Measurements from ENCODE around the gene GALNT12.

Gene GALNT12

GRCh38 chr9:98772364-98773155 is 34.9 kb upstream of the GALNT12 start:
- Histone ChIP-seq H3K27ac (ENCODE audit: low read depth, low read length) (no peak overlapping the region), H3K4me1 (ENCODE audit: insufficient read depth, low read length) (no peaks in the 10 kb centered on the region), H3K36me3 (ENCODE audit: insufficient read depth, low read length) (peaks cover 77% of the 10 kb centered on the region), H3K9ac (ENCODE audit: low read depth, low read length) (no peak overlapping the region), H3K27me3 (ENCODE audit: insufficient read depth, low read length) (no peaks in the 10 kb centered on the region), H3K4me3 (ENCODE audit: low read length) (no peak overlapping the region), H3K9me3 (ENCODE audit: insufficient read depth, low read depth, low read length) (no peaks in the 10 kb centered on the region)
- 94% methylated on average over 13 of the region's 13 CpGs for WGBS

- no peaks in the 10 kb centered on the region for H3K4me1 ChIP-seq (ENCODE audit: insufficient read depth, low read length)
- no peaks in the 10 kb centered on the region for H3K9me3 ChIP-seq (ENCODE audit: insufficient read depth, low read depth, low read length)
- H3K27ac ChIP-seq (ENCODE audit: low read depth, low read length): no peak overlapping the region
- 96% methylated on average over 15 of the region's 15 CpGs for WGBS
- no peak overlapping the region for H3K9ac ChIP-seq (ENCODE audit: low read depth, low read length)
- H3K27me3 ChIP-seq (ENCODE audit: insufficient read depth, low read length): no peaks in the 10 kb centered on the region
- H3K36me3 ChIP-seq (ENCODE audit: insufficient read depth, low read length): peaks cover 71% of the 10 kb centered on the region
- no peak overlapping the region for H3K4me3 ChIP-seq (ENCODE audit: low read length)
Measured at GRCh38 chr9:98773721-98774120, 33.7 kb upstream of the GALNT12 start.

DNA sequence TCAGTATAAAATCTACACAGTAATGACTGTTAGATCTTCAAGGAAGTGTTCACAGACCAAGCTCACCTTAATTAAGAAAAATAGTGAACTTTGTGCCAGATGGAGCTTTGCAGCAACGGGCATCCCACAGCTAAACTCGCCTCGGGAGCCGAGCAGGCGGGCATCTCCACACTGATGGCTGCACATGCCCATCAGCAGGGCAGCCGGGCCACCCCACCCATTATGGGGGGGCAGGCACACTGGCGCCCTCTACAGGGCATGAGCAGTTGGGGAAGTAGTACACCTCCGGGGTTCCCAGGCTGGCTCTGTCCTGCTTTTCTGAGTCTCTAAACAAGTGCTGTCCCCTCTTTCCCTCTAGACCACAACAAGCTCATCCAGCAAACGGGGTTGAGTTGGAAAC is 32.7 kb upstream of the GALNT12 start:
- 93% methylated on average over 9 of the region's 9 CpGs for WGBS
- H3K27ac ChIP-seq (ENCODE audit: low read depth, low read length): no peak overlapping the region
- no peaks in the 10 kb centered on the region for H3K4me1 ChIP-seq (ENCODE audit: insufficient read depth, low read length)
- no peaks in the 10 kb centered on the region for H3K27me3 ChIP-seq (ENCODE audit: insufficient read depth, low read length)
- peaks cover 64% of the 10 kb centered on the region for H3K36me3 ChIP-seq (ENCODE audit: insufficient read depth, low read length)
- no peak overlapping the region for H3K9ac ChIP-seq (ENCODE audit: low read depth, low read length)
- H3K9me3 ChIP-seq (ENCODE audit: insufficient read depth, low read depth, low read length): no peaks in the 10 kb centered on the region
- no peak overlapping the region for H3K4me3 ChIP-seq (ENCODE audit: low read length)

GRCh38 chr9:98775831-98776441 is 31.5 kb upstream of the GALNT12 start:
- no peaks in the 10 kb centered on the region for H3K4me1 ChIP-seq (ENCODE audit: insufficient read depth, low read length)
- H3K9ac ChIP-seq (ENCODE audit: low read depth, low read length): no peak overlapping the region
- WGBS: 39% methylated on average over 8 of the region's 8 CpGs
- H3K4me3 ChIP-seq (ENCODE audit: low read length): no peak overlapping the region
- H3K9me3 ChIP-seq (ENCODE audit: insufficient read depth, low read depth, low read length): no peaks in the 10 kb centered on the region
- H3K36me3 ChIP-seq (ENCODE audit: insufficient read depth, low read length): peaks cover 56% of the 10 kb centered on the region
- H3K27ac ChIP-seq (ENCODE audit: low read depth, low read length): no peak overlapping the region
- H3K27me3 ChIP-seq (ENCODE audit: insufficient read depth, low read length): no peaks in the 10 kb centered on the region

GRCh38 chr9:98777618-98778017 is 29.9 kb upstream of the GALNT12 start:
- H3K4me1 ChIP-seq (ENCODE audit: insufficient read depth, low read length): no peaks in the 10 kb centered on the region

GRCh38 chr9:98778251-98778650 is 29.2 kb upstream of the GALNT12 start:
- 94% methylated on average over 8 of the region's 8 CpGs for WGBS
- Histone ChIP-seq H3K36me3 (ENCODE audit: insufficient read depth, low read length) (peaks cover 55% of the 10 kb centered on the region), H3K9me3 (ENCODE audit: insufficient read depth, low read depth, low read length) (no peaks in the 10 kb centered on the region), H3K27me3 (ENCODE audit: insufficient read depth, low read length) (no peaks in the 10 kb centered on the region), H3K4me3 (ENCODE audit: low read length) (no peak overlapping the region), H3K27ac (ENCODE audit: low read depth, low read length) (no peak overlapping the region), H3K4me1 (ENCODE audit: insufficient read depth, low read length) (no peaks in the 10 kb centered on the region), H3K9ac (ENCODE audit: low read depth, low read length) (no peak overlapping the region)

More at GRCh38 chr9:98777618-98778017, 29.9 kb upstream of the GALNT12 start:
- H3K27me3 ChIP-seq (ENCODE audit: insufficient read depth, low read length): no peaks in the 10 kb centered on the region
- H3K9me3 ChIP-seq (ENCODE audit: insufficient read depth, low read depth, low read length): no peaks in the 10 kb centered on the region
- H3K4me3 ChIP-seq (ENCODE audit: low read length): no peak overlapping the region
- H3K9ac ChIP-seq (ENCODE audit: low read depth, low read length): no peak overlapping the region
- 93% methylated on average over 4 of the region's 4 CpGs for WGBS
- no peak overlapping the region for H3K27ac ChIP-seq (ENCODE audit: low read depth, low read length)
- peaks cover 56% of the 10 kb centered on the region for H3K36me3 ChIP-seq (ENCODE audit: insufficient read depth, low read length)

DNA sequence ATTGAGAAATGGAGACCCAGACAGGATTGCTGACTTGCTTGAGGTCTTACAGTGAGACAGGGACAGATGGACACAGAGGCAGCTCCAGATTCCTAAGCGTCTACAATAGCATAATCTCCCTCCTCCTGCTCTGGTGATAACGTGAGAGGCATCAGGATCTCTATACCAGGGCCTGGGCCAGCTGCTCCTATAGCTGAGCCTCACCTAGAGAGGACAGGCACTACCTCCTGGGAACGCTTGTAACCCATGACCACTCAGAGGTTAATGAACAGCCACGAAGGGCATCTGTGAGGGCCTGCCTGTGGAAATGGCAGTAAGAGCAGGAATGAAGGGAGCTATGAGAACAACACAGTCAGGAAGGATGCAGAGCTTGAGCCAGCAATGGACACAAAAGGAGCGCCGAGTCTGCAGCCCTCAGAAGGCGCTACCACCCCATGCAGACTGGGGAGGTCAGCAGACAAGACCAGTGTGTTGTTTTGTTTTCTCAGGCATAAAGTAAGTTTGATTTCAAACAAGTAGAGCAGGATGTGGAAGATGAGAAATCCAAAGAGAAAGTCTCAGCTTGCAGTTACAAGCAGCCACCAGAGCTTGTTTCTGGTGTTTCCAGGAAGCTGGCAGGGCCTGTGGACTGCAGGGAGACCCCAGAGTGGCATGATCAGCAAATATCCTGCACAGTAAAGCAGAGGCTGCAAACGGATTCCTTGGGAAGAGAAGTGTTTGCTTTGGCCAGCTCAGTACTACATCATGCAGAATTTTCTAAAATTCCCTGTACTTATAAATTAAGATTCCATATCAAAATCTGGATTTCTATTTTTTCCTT is 28.5 kb upstream of the GALNT12 start:
- no peaks in the 10 kb centered on the region for H3K4me1 ChIP-seq (ENCODE audit: insufficient read depth, low read length)
- H3K27me3 ChIP-seq (ENCODE audit: insufficient read depth, low read length): no peaks in the 10 kb centered on the region
- no peak overlapping the region for H3K4me3 ChIP-seq (ENCODE audit: low read length)
- H3K9me3 ChIP-seq (ENCODE audit: insufficient read depth, low read depth, low read length): no peaks in the 10 kb centered on the region
- H3K36me3 ChIP-seq (ENCODE audit: insufficient read depth, low read length): peaks cover 55% of the 10 kb centered on the region
- 87% methylated on average over 8 of the region's 8 CpGs for WGBS
- H3K9ac ChIP-seq (ENCODE audit: low read depth, low read length): no peak overlapping the region
- no peak overlapping the region for H3K27ac ChIP-seq (ENCODE audit: low read depth, low read length)

GRCh38 chr9:98780059-98780749 is 27.3 kb upstream of the GALNT12 start:
- H3K9me3 ChIP-seq (ENCODE audit: insufficient read depth, low read depth, low read length): no peaks in the 10 kb centered on the region
- no peak overlapping the region for H3K27ac ChIP-seq (ENCODE audit: low read depth, low read length)
- no peak overlapping the region for H3K9ac ChIP-seq (ENCODE audit: low read depth, low read length)
- H3K36me3 ChIP-seq (ENCODE audit: insufficient read depth, low read length): peaks cover 53% of the 10 kb centered on the region
- no peaks in the 10 kb centered on the region for H3K4me1 ChIP-seq (ENCODE audit: insufficient read depth, low read length)
- WGBS: 92% methylated on average over 10 of the region's 11 CpGs
- no peak overlapping the region for H3K4me3 ChIP-seq (ENCODE audit: low read length)
- no peaks in the 10 kb centered on the region for H3K27me3 ChIP-seq (ENCODE audit: insufficient read depth, low read length)

- H3K4me1 ChIP-seq (ENCODE audit: insufficient read depth, low read length): no peaks in the 10 kb centered on the region
- H3K27ac ChIP-seq (ENCODE audit: low read depth, low read length): no peak overlapping the region
- 92% methylated on average over 10 of the region's 11 CpGs for WGBS
Measured at GRCh38 chr9:98781588-98782383, 25.7 kb upstream of the GALNT12 start.

GRCh38 chr9:98783518-98784226 is 23.8 kb upstream of the GALNT12 start:
- WGBS: 96% methylated on average over 15 of the region's 16 CpGs
- Histone ChIP-seq H3K9me3 (ENCODE audit: insufficient read depth, low read depth, low read length) (no peaks in the 10 kb centered on the region), H3K9ac (ENCODE audit: low read depth, low read length) (no peak overlapping the region), H3K4me1 (ENCODE audit: insufficient read depth, low read length) (no peaks in the 10 kb centered on the region), H3K27ac (ENCODE audit: low read depth, low read length) (no peak overlapping the region), H3K36me3 (ENCODE audit: insufficient read depth, low read length) (peaks cover 57% of the 10 kb centered on the region), H3K27me3 (ENCODE audit: insufficient read depth, low read length) (no peaks in the 10 kb centered on the region), H3K4me3 (ENCODE audit: low read length) (no peak overlapping the region)

More at GRCh38 chr9:98781588-98782383, 25.7 kb upstream of the GALNT12 start:
- H3K36me3 ChIP-seq (ENCODE audit: insufficient read depth, low read length): peaks cover 54% of the 10 kb centered on the region
- no peak overlapping the region for H3K9ac ChIP-seq (ENCODE audit: low read depth, low read length)
- H3K9me3 ChIP-seq (ENCODE audit: insufficient read depth, low read depth, low read length): no peaks in the 10 kb centered on the region
- H3K27me3 ChIP-seq (ENCODE audit: insufficient read depth, low read length): no peaks in the 10 kb centered on the region
- no peak overlapping the region for H3K4me3 ChIP-seq (ENCODE audit: low read length)

All from HUES64 (cell line).